ENCODE results near the gene DNAH1. TPM values are rescaled to one million over a fixed set of nuclear protein-coding genes. Genes with fewer than 3 reads are reported as not detected.

The DNAH1 gene
- total RNA-seq, 4 donors from 2014 or later, result 3.2 to 8.1 (median 6.2) TPM

- no CpG with 5 or more reads among the region's 14 CpGs for WGBS, 2 donors (ENCODE audit: low coverage in 1 of 2)
- no peak for ATAC-seq
These were observed 67.3 kb downstream of the DNAH1 start for GRCh38 chr3:52383446-52383845.

GRCh38 chr3:52384019-52384761 is 68.1 kb downstream of the DNAH1 start:
- WGBS, 2 donors (ENCODE audit: low coverage in 1 of 2), result 59 to 100% methylated on average over 1 to 2 of the region's 9 CpGs
- H3K4me1 ChIP-seq, result no peaks in the 10 kb centered on the region
- no peaks in the 10 kb centered on the region for H3K9me3 ChIP-seq
- no peaks in the 10 kb centered on the region for H3K27me3 ChIP-seq
- no peak overlapping the region for H3K27ac ChIP-seq
- TF ChIP-seq POLR2AphosphoS5 (IDR thresholded peaks at IDR 0.05), result no peak
- TF ChIP-seq EP300 (IDR thresholded peaks at IDR 0.05), result no peak
- no peak for TF ChIP-seq POLR2A (IDR thresholded peaks at IDR 0.05)
- TF ChIP-seq CTCF (IDR thresholded peaks at IDR 0.05), result no peak
- ATAC-seq, result no peak
- H3K4me3 ChIP-seq, result no peak overlapping the region
- peaks cover 0 to 28% of the 10 kb centered on the region in 2 donors for H3K36me3 ChIP-seq

More at GRCh38 chr3:52383446-52383845, 67.3 kb downstream of the DNAH1 start:
- Histone ChIP-seq H3K36me3 (peaks cover 0 to 20% of the 10 kb centered on the region in 2 donors), H3K27me3 (no peaks in the 10 kb centered on the region), H3K4me3 (no peak overlapping the region), H3K9me3 (no peaks in the 10 kb centered on the region), H3K27ac (no peak overlapping the region), H3K4me1 (no peaks in the 10 kb centered on the region)
- TF ChIP-seq POLR2AphosphoS5 (IDR thresholded peaks at IDR 0.05) (no peak), POLR2A (IDR thresholded peaks at IDR 0.05) (no peak), EP300 (IDR thresholded peaks at IDR 0.05) (no peak)

- H3K36me3 ChIP-seq, result peaks cover 0 to 31% of the 10 kb centered on the region in 2 donors
These were observed 69.0 kb downstream of the DNAH1 start for GRCh38 chr3:52385157-52385556.

GRCh38 chr3:52387481-52387880 is 71.4 kb downstream of the DNAH1 start:
- H3K27ac ChIP-seq, result no peak overlapping the region
- H3K4me3 ChIP-seq, result no peak overlapping the region
- H3K36me3 ChIP-seq, result peaks cover 0 to 49% of the 10 kb centered on the region in 2 donors
- ATAC-seq, result no peak
- H3K9me3 ChIP-seq, result no peaks in the 10 kb centered on the region
- no peak for TF ChIP-seq POLR2AphosphoS5 (IDR thresholded peaks at IDR 0.05)
- no peak for TF ChIP-seq POLR2A (IDR thresholded peaks at IDR 0.05)
- no peak for TF ChIP-seq EP300 (IDR thresholded peaks at IDR 0.05)
- no peak for TF ChIP-seq CTCF (IDR thresholded peaks at IDR 0.05)
- H3K27me3 ChIP-seq, result no peaks in the 10 kb centered on the region
- no CpG with 5 or more reads among the region's 2 CpGs for WGBS, 2 donors (ENCODE audit: low coverage in 1 of 2)
- H3K4me1 ChIP-seq, result no peaks in the 10 kb centered on the region

More at GRCh38 chr3:52385157-52385556, 69.0 kb downstream of the DNAH1 start:
- Histone ChIP-seq H3K4me1 (no peaks in the 10 kb centered on the region), H3K27me3 (no peaks in the 10 kb centered on the region), H3K9me3 (no peaks in the 10 kb centered on the region), H3K27ac (no peak overlapping the region), H3K4me3 (no peak overlapping the region)
- WGBS, 2 donors (ENCODE audit: low coverage in 1 of 2), result no CpG with 5 or more reads among the region's 10 CpGs
- no peak for TF ChIP-seq CTCF (IDR thresholded peaks at IDR 0.05)
- no peak for TF ChIP-seq EP300 (IDR thresholded peaks at IDR 0.05)
- TF ChIP-seq POLR2AphosphoS5 (IDR thresholded peaks at IDR 0.05), result no peak
- TF ChIP-seq POLR2A (IDR thresholded peaks at IDR 0.05), result no peak
- ATAC-seq, result no peak

GRCh38 chr3:52388348-52388821 is 72.3 kb downstream of the DNAH1 start:
- H3K4me3 ChIP-seq, result no peak overlapping the region
- H3K9me3 ChIP-seq, result no peaks in the 10 kb centered on the region
- H3K27me3 ChIP-seq, result no peaks in the 10 kb centered on the region
- no peaks in the 10 kb centered on the region for H3K4me1 ChIP-seq
- no peak for ATAC-seq
- peaks cover 0 to 58% of the 10 kb centered on the region in 2 donors for H3K36me3 ChIP-seq
- TF ChIP-seq EP300 (IDR thresholded peaks at IDR 0.05), result no peak
- no peak for TF ChIP-seq POLR2A (IDR thresholded peaks at IDR 0.05)
- TF ChIP-seq CTCF (IDR thresholded peaks at IDR 0.05), result no peak
- TF ChIP-seq POLR2AphosphoS5 (IDR thresholded peaks at IDR 0.05), result no peak
- no peak overlapping the region for H3K27ac ChIP-seq
- 72% methylated on average over 7 of the region's 18 CpGs; no CpG with 5 or more reads in 1 of the 2 donors for WGBS, 2 donors (ENCODE audit: low coverage in 1 of 2)

All from gastroesophageal sphincter (tissue), 4 donors.